HG03378 (cell line): ENCODE data around the gene CAPN1.
"Not testable (repeated sequence)": the region's sequence is repeated elsewhere in the genome, so short reads cannot be mapped to it uniquely, and the experiment has no call there.

Experiments
- ATAC-seq: cut with Tn5 transposase; IDR thresholded peaks from one replicate; pipeline ENCODE4 v1.9.1; 2021; ENCODE audit warnings: mild to moderate bottlenecking, moderate library complexity; ENCODE audit not compliant: unreplicated experiment

The CAPN1 gene

DNA sequence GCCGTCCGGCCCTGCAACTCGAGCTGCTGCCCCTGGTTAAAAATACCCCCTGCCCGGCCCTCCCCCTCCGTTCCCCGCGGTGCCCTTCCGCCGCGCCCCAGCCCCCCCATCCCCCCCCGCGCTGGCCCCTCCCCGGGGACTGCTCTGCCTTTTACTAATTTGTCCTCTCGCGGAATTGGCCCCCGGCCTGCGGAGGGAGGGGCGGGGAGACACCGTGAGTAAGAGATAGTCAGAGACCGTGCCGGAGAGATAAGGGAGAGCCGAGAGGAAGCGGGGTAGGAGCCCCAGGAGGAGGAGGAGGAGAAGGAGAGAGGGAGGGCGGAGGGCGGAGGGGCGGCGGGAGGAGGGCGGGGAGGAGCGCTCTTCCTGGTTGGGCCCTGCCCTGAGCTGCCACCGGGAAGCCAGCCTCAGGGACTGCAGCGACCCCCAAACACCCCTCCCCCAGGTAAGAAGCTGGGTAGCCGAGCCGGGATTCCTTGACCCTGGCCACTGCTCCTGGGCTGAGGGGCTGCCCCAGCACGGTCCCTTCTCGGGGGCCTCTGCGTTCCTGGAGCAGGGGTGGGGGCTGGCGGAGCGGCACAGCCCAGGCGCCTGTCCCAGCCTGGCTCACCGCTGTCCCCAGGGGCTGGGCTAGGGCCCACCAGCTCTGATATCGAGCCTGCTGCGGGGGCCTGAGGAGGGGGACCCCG, at the start of gene CAPN1:
TSS of gene CAPN1 (plus strand) at position 360 of the 689 bp plus-strand sequence. CDS start 774 bp downstream, outside the sequence.
- ATAC-seq = no peak

DNA sequence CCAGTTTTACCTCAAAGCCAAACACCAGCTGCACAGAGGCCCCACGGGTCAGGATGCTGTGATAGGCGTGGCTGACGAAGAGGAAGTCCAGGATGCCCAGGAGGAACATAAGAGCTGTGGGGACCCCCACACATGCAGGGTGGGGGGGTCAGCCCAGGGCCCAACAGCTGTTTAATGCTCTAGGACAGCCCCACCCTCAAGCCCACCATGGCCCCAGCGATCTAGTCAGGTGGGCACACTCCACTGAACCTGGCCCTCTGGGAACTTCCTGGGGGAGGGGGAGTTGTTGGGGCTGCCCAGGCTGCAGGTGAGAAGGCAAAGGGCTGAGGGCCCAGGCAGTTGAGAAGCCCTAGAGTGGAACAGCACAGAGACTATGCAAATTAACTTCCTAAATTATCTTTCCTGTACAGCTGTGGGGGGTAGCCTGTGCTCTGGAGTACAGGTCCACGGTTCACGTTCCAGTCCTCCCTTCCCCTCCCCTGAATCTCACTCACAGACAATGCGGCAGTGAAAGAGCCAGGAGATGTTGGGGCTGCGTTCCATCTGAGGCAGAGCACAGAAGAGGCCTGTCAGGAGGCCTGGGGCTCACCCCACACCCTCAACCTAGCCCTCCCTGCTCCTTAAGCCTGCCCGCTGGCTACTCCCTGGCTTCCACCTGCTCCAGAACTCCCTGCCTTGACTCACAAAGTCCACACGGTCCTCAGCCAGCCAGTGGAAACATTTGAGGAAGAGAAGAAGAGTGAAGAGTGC, 49.3 kb upstream of the CAPN1 start:
- no peak for ATAC-seq

DNA sequence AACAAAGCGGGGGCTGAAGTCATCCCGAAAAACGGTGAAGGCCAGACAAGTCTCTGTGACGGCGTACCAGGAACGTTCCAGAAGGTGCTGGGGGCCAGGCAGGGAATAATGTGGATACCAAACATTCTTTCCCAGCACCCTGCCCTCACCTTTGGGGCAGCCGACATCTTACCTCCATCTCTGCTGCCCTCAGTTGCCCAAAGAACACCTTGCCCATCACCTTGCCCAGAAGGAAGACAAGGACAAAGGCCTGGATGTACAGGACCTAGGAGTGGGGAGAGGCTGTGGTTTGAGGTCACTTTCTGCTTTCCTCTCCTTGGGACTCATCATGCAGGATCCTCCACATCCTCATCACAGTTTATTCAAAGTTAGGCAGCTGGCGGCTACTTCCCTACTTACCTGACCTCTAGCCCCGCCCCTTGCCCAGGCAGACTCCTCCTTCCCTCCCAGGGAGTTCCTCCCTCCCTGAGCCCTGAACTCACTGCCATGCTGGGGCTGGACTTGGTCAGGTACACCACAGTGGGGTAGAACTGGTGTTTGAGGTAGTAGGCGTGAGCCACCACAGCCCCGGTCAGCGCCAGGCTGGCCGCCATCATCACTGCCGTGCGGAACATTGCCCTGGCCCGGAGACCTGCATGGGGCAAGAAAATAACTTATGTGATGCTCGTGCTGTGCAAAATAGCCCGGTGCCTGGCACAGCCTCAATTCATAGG, 48.6 kb upstream of the CAPN1 start:
- no peak for ATAC-seq

DNA sequence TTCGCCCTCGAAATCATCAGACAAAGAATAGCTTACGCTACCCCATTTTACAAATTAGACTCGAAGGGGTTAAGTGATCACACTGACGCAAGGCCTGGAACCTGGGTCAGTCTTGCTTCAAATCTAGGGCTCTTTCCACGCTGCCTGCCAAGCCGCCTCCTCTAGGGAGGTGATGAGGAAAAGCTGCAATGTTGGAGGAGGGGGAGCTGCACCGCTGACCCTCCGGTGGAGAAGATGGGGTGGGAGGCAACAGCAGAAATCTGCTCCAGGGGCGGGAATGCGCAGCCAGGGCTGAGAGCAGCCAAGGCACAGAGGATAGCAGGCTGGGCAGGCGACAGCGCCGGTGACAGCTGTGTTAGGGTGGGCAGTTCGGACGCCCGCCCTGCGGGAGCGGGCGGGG, 48.0 kb upstream of the CAPN1 start:
- ATAC-seq = no peak

DNA sequence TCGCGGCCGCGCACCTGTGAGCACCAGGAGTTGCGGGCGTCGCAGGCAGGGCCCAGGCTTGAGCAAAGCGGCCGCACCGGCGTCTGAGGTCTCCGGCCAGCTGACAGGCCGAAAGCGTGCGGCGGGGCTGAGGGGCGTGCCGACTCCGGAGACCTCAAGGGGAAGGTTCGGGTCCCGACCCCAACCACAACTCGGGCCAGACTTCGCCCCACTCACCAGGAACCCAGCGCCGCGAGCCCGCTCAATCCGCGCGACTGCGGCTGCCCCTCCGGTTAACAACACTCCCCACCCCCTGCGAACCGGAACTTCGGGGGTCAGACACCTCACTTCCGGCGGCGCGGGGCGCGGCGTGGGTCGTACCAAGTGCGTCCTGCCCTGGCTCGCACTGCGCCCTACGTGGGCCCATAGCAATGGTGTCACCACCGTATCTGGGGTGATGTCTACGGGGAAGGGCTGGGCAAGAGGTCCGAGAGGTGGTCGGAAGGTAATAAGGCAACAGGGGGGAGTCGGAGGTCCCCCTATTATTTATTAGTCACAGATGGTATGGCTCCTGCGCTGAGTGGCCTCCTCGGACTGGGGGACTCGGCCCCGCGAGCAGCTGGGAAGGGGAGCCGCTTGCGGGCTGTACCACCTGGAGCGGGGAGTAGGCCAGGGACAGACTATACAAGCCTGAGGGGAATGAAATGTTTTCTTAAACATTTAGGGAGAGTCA, 47.3 kb upstream of the CAPN1 start, which contains the start of gene SYVN1:
TSS of gene SYVN1 (minus strand) at position 280 of the 712 bp plus-strand sequence. CDS start 918 bp downstream, outside the sequence.
- ATAC-seq = peak; percentile 43

DNA sequence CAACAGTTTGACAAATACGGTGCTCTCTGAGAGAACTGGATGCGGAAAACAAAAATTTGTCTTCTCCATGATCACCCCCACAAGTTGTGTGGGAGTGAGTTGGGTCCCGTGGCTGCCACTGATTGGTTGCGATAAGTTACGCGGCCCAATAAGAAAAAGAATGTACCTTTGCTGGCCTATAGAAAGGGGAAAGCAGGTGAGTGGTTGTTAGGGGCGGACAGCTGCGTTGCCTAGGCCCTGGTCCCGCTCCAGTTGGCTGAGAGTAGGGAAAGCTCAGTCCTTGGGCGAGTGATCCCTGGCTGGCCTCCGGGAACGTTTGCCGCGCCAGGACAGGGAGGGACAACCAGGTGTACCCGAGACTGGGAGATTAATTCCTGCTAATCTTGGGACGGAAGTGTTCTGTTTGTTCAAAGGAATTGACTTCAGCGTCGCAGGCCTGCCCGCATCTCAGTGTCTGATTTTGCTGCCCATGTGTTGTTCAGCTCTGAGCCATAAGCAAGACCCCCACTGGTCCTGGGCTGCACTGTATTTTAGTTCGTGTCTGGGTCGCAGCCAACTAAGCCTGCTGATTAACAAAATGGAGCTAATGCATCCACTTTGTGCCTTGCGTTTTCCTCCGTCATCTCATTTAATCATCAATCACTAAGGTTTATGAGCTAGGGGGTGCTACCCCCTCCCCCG, 46.6 kb upstream of the CAPN1 start:
- ATAC-seq = peak; percentile 68

DNA sequence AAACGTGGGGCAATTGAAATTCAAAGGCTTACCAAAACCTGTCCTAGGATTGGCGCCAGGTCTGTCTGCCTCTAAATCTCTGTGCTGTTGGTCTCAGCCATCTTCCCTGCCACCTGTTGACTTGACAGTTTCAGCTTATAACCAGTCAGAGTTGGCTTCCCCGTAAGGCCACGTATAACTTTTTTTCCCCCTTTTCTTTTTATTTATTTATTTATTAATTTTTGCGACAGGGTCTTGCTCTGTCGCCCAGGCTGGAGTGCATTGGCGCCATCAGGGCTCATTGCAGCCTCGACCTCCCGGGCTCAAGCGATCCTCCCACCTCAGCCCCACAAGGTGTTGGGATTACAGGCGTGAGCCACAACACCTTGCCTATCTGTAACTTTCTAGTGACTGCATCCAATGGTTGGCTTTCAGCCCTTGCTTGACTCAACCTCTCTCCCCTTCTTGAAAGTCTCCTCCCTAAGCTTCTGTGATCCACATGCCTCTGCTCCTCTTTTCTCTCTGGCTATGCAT, 46.0 kb upstream of the CAPN1 start:
- ATAC-seq = no peak

DNA sequence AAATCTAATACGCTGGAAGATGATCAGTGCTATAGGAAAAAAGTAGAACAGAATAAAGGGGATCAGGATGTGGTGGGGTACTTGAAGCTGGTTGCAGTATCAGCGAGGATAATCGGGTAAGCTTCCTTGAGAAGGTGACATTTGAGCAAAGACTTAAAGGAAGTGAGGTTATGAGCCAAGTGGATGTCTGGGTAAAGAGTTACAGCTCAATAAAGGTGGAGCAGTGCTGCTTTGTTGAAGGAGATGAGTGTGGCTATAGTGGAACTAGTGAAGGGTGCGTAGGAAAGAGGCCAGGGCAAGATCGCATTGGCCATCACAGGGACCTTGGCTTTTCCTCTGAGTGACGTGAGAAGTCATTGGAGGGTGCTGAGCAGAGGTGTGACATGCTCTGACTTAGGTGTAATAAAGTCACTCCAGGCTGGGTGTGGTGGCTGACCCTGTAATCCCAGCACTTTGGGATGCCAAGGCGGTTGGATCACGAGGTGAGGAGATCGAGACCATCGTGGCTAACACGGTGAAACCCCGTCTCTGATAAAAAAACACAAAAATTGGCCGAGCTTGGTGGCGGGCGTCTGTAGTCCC, 45.1 kb upstream of the CAPN1 start:
- no peak for ATAC-seq

DNA sequence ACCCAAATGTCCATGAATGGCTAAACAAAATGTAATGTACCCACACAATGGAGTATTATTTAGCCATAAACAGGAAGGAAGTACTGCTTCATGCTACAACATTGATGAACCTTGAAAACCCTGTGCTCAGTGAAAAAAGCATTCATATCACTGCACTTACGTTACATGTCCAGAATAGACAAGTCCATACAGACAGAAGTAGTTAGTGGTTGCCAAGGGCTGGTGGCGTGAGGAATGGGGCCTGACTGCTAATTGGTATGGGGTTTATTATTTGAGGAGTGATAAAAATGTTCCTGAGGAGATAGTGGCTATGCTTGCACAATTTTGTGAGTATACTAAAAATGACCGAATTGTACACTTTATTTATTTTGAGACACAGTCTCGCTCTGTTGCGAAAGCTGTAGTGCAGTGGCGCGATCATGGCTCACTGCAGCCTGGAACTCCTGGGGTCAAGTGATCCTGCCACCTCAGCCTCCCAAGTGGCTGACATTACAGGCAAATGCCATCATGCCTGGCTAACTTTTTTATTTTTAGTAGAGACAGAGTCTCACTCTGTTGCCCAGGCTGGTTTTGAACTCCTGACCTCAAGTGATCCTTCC, 39.7 kb upstream of the CAPN1 start:
- ATAC-seq = no peak

DNA sequence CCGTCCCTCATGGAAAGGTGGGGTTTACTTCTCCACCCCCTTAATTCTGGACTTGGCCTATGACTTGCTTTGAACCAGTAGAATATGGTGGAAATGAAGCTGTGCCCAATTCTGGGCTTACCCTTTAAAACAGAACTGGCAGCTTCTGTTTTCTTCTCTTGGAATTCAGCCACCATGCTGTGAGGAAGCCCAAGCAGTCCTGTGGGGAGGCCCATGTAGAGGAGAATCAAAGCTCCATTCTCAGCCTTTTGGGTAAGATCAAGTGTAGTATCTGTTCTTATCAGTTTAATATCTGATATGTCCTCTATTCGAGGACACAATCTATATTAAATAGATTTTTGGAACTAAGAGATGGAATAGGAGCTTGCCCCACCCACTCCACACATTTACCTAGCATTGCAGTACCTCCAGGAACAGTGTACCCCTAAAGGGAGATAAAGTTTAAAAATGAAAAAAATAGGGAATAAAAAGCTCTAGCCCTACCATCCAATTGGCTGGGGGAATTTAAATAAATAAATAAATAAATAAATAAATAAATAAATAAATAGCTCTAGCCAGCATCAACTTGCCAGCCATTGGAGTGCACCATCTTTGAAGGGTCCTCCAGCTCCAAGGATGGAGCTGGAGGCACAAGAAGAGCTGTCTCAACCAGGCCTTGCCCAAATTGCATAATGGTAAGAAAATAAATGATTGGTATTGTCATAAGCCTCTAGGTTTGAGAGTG, 34.2 kb upstream of the CAPN1 start:
- ATAC-seq = no peak

DNA sequence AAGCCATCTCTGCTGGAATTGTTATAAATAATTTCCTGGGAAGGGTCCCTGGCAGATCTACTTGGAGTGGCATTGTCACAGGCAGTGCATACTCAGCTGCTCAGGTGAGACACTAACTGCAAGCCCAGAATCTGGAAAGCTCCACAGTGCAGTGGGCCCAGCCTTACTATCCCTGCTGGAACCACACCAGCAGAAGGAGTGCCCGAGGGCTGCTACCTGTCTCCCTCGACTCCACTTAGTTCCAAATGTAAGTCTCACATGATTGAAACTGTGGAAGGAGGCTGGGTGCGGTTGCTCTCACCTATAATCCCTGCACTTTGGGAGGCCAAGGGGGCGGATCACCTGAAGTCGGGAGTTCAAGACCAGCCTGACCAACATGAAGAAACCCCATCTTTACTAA, 33.1 kb upstream of the CAPN1 start:
- no peak for ATAC-seq

DNA sequence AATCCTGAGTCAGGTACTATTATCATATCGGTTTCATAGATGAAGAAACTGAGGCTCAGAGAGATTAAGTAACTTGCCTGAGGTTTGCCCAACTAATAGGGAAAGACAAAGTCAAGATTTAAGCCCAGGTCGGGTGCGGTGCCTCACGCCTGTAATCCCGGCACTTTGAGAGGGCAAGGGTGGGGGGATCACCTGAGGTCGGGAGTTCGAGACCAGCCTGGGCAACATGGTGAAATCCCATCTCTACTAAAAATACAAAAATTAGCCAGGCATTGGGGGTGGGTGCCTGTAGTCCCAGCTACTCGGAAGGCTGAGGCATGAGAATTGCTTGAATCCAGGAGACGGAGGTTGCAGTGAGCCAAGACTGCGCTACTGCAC, 31.6 kb upstream of the CAPN1 start:
- not testable (repeated sequence) for ATAC-seq

DNA sequence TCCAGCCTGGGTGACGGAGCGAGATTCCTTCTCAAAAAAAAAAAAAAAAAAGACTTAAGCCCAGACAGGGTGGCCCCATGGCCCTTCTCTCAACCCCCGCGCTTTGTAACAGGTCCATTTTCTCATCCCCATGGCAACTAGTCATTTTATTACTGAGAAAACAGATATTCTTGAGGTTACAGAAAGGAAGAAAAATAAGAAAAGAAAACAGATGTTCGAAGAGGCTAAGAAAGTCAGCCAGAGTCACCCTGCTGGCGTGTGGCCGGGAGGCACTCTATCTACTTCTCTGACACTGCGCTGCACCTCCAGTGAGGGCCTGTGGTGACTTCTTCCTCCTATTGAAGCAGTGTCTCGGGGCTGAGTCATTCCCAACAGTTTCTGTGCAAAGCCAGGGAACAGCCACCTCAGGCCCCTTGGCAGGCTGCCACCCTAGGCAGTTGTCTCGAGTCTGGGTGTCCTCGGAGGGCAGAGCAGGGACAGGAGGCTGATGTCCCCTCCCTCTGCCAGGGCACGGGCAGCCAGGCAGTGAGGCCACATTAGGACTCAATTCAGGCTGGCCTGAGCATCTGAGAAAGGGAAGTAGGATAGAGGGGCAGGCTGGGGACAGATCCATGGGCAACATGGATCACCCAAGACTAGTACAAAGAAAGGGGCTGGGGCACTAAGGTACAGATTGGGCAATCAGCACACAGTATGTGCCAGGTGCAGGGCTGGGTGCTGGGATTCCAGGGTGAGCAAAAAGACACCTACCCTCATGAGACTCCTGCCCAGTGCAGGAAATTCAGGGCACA, 31.0 kb upstream of the CAPN1 start:
- no peak for ATAC-seq

DNA sequence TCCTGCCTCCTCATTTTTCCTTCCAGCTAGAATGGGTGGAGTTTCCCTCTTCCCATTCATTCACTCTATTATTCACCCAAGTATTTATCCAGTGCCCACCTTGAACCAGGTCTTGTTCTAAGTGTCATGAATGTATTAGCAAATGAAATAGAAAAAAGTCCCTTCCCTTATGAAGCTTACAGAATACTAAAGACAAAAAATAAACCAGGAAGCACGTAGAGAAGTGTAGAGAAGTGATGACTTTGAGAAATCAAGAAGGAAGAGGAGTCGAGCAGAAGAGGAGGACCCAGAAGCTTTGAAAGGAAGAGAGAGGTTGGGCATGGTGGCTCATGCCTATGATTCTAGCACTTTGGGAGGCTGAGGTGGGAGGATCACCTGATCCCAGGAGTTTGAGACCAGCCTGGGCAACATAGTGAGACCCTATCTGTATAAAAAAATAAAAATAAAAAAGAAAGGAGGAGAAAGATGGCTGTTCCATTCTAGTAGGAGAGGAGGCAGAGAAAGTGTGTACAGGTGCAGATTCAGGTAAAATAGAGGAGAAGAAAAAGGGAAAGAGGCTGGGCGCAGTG, 30.3 kb upstream of the CAPN1 start:
- ATAC-seq = no peak

DNA sequence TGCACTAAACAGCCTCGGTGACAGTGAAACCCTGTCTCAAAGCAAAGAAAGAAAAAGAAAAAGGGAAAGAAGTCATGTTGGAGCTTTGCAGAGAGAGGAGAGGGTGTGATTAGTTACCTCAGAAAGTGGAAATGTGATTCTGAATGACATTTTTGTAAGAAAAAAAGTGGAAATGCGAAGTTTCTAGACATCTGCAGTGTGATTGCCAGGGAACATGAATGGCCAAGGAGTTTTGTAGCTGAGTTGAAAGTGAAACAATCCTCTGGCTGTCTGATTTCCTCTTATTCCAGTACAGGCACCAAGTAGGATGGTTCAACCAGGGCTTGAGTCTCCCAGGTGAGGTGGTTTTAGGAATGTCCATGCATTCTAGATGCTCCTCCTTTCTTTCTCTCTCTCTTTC, 29.6 kb upstream of the CAPN1 start:
- ATAC-seq = no peak

DNA sequence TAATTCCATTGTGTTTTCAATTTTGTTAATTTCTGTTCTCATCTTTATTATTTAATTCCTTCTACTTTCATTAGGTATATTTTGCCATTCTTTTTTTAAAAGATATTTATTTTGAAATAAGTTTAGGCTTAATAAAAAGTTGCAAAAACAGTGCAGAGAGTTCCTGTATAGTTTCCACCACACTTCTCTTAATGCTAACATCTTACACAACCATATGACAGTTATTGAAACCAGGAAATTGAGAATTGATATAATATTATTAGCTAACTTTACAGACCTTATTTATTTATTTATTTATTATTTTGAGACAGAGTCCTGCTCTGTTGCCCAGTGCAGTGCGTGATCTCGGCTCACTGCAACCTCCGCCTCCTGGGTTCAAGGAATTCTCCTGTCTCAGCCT, 25.5 kb upstream of the CAPN1 start:
- no peak for ATAC-seq

DNA sequence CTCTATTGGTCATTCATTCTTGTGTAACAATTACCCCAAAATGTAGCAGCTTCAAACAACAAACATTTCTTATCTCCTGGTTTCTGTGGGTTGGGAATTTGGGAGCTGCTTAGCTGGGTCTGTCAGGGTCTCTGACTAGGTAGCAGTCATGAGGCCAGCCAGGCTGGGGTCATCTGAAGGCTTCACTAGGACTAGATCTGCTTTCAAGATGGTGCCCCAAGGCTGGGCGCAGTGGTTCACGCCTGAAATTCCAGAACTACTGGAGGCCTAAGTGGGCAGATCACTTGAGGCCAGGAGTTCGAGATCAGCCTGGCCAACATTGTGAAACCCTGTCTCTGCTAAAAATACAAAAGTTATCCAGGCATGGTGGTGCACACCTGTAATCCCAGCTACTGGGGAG, 24.8 kb upstream of the CAPN1 start:
- no peak for ATAC-seq

DNA sequence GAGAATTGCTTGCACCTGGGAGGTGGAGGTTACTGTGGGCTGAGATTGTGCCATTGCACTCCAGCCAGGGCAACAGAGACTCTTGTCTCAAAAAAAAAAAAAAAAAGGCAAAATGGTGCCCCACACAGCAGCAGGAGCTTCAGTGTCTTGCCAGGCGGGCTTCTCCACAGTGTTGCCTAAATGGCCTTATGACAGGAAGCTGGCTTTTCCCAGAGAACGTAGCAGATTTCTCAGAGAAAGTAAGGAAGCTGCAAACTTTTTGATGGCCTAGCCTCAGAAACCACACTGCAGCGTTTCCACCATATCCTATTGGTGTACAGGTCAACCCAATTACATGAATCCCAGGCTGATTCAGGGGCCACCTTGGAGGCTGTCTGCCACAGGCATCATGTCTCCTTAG, 24.4 kb upstream of the CAPN1 start:
- ATAC-seq = no peak
